ENCODE data around the gene HEXIM2.

HEXIM2 gene

DNA sequence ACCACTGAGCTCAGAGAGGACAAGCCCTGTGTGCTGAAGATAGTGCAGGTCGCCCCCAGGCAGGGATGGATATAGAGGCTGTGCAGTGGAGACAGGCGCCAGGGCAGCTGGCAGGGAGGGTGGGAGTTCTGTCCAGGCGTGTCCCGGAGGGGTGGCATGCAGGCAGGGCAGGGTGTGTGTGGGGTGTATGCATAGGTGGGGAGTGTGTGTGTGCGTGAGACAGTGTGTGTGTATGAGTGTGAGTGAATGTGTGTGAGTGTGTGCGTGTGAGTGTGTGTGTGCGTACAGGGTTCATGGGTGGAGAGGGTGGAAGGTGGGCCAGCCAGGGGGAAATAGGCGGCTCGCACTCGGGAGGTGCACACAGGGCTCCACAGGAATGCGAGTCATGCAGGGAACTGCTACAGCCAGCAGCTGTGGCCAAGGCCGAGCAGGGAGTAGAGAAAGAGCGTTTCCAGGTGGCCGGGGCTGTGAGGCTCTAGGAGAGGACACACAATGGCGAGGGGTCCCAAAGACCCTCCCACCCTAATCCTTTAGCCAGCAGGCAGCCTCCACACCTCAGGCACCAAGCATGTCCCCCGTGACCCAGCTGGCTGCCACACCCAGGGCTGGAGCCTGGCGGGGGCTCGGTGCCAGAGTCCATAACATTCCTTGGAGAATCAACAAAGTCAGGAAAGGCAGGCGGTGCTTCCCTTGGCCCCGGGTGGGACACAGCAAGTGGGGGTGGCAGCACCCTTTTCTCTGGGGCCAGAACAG lies 34.0 kb upstream of the HEXIM2 start:
- DNase-seq (ENCODE audit: low read depth in 2 of 2) = no peak

DNA sequence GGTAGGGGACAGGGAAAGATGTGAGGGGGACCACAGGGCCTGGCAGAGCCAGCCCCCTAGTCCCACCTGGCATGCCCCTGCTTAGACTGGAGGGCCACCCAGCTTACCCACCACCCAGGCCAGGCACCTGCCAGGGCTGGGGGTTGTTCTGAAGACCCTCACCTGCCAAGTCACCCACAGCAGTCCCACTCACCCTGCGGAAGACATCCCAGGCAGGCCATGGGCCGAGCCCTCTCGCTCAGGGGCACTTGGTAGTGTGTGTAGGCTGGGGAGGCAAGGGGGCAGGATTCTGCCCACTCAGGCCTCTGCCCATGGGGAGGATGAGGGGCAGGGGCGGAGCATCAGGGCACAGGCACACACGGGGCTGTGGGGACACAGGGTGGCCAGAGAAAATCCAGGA lies 33.3 kb upstream of the HEXIM2 start:
- DNase-seq (ENCODE audit: low read depth in 2 of 2) = no peak

DNA sequence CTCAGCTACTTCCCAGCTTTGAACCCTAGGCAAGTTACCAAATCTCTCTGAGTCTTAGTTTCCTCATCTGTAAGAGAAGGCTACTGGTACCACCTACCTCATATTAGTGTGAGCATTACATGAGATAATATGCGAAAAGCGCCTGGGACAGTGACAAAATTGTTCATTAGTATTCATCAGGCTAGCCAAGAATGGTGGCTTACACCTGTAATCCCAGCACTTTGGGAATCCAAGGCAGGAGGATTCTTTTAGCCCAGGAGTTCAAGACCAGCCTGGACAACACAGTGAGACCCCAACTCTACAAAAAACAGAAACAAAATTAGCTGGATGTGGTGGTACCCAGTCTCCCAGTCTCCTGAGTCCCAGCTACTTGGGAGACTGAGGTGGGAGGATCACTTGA lies 32.7 kb upstream of the HEXIM2 start:
- DNase-seq (ENCODE audit: low read depth in 2 of 2) = no peak

DNA sequence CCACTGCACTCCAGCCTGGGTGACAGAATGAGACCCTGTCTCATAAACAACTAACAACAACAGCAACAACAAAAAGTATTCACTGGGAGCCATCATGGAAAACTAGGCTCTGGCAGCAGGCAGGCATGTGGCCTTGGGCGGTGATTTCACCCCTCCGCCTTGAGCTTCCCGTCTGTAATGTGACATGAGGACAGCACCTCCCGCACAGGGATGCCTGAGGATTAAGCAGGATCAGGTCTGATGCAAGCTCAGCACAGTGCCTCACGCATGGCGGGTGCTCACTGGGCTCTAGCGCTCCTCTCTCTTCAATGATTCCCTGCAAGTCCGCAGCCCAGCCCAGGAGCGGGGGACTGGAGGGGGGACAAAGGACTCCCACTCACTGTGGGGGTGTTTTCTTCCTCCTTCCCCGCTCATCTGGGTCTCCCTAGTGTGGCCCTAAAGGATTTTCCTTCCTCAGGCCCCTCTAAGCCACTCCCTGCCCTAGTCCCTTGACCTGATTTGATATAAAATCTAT lies 32.2 kb upstream of the HEXIM2 start:
- DNase-seq (ENCODE audit: low read depth in 2 of 2) = no peak

DNA sequence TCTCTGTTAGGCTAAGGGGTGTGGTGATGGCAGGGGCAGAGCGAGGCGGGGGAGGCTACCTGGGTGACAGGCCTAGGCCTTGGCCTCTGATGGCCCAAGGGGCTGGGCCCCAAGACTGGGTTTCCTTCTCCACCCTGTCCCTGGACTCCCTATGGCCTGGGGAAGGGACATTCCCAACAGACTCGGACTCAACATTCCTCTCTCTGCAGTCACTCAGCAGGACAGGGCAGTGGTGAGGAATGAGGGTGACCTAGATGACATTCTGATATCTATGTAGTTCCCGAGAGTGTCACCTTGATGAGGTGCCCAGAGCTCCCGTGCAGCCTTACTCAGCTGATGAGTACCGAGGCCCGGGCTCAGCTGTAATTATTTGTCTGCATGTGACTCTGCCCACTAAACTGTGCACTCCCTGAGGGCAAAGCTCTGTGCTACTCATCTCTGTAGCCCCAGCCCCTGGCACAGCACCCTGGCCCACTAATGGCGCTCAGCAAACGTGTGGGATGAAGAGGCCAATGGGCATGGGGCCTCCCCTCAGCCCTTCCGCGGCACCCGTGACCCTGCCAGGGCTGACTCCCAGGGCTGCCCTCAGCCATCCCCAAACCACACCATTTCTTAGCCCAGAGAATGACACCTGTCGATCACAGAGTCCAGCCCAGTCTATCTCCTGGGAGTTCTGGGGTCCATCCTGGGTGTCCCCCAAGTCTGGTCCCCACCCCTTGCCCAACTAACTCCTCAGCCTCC lies 31.6 kb upstream of the HEXIM2 start:
- no peak for DNase-seq (ENCODE audit: low read depth in 2 of 2)

DNA sequence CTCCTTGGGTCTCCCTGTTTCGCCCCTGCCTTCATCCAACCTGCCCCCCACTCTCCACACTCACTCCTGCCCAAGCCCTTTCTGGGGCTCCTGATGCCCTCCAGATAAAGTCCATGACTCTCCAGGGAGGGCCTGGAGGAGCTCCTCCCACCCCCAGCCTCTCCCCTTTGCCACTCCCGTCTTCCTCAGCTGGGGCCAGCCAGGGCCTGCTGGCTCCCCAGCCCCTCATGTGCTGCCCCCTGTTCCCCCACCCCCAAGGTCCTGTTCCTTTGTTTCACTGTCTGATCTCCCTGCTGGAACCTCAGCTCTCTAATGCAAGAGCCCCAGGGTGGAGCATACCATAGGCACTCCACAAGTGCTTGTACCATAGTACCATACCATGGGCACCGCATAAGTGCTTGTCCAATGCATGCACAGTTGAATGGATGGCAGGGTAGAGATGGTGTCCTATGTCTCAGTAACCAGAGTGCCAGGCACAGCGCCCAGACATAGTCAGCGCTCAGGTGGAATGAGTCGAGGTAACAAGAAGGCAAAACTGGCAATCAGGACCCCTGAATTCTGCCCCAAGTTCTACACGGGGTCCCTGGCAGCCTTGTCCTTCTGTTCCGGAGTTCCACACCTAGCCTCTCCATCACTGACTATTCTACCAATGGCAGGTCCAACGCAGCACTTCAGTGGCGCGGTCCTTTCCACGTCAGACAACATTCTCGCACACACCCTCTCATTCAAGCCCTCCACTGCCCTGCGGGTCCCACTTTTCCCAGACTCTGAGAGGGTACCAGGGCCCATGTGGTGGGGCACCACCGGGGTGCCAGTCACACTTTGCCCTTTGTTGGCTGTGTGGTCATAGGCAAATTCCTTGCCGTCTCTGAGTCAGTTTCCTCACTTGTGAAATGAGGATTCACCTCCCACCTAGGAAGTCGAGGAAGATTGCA lies 30.7 kb upstream of the HEXIM2 start:
- DNase-seq (ENCODE audit: low read depth in 2 of 2) = no peak

DNA sequence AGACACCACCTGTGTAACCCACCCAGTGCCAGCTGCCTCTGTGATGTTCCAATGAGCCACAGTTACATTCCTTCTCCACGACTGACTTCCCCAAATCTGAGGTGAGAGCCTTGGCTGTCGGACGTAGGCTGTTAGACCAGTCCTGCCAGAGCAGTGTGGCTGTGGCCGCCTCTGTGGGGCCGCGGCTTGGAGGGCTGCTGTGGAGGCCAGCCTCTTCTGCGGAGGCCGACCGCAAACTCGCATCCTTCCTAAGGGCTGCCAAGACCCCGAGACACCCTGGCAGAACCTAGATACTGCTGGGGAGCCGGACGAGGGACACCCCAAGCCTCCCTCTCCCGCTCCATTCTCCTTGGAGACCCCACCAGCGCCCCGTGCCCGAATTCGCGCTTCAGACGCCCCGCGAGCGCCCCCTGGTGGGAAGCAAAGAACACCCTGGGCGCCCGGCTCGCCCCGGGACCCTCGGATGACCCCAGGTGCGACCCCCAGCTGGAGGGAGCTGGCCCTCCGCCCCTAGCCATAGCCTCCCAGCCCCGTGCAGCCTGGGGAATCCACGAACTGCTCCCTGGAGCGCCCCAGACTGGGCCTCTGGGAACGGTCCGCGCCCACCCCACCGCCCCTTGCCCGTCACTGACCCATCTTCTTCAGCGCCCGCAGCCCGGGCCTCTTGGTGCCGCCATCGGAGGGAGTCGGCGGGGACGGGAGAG lies 29.9 kb upstream of the HEXIM2 start:
- peak; percentile 29 to 55 for DNase-seq (ENCODE audit: low read depth in 2 of 2)

DNA sequence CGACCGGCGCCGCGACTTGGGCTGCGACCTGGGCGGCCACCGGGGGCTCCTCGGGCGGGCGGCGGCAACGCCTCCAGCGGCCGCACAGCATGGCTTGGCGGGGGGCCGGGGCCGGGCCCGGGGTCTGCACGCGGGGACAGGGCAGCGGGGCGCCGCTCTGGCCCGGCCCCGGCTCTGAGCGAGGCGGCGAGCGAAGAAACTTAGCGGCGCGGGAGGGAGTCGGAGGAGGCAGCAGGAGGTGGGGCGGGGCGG lies 29.4 kb upstream of the HEXIM2 start, which contains the start of gene PLCD3:
TSS of gene PLCD3 (minus strand) at position 196 of the 252 bp plus-strand sequence. CDS start at position 91, 105 bp downstream.
- peak in 1 of 2 donors; percentile 66 for DNase-seq (ENCODE audit: low read depth in 2 of 2)

DNA sequence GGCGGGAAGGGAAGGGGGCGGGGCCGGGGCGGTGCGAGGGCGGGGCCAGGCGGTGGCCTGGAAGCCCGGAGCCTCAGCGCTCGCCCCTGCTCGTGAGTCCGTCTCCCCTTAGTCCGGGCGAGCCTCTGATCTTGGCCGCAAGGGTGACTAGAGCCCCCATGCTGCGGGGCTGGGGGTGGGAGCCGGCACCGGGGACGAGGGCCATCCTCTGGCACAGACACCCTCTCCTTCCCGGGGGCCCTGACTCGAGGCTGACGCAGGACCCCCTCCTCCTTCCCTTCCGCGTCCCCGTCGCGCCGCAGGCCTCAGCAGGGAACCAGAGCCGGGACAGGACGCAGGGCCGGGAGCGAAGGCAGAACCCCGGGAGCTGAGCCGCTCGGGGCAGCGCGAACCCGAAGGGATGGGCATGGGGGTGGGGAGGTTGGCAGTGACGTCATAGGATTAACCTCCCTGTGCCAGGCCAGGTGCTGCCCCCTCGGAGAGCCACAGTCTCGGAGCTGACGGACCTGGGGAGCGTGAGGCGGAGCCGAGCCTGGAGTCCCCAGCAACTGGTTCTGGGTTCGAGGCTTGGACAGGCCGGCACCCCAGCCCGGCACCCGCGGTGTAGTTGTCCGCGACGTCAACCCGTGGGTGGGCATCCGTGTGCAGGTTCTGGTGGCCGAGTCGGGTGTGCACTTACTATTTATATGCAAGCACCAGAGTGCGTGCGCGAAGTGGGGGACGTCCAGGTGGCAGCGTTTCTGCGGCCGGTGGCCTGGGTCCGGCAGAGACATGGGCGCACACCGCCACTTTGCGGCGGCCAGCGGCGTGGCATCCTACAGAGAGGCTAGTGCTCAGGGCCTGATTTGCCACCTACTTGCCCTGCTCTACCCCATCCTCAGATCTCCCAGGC lies 28.9 kb upstream of the HEXIM2 start:
- peak; percentile 18 to 71 for DNase-seq (ENCODE audit: low read depth in 2 of 2)

DNA sequence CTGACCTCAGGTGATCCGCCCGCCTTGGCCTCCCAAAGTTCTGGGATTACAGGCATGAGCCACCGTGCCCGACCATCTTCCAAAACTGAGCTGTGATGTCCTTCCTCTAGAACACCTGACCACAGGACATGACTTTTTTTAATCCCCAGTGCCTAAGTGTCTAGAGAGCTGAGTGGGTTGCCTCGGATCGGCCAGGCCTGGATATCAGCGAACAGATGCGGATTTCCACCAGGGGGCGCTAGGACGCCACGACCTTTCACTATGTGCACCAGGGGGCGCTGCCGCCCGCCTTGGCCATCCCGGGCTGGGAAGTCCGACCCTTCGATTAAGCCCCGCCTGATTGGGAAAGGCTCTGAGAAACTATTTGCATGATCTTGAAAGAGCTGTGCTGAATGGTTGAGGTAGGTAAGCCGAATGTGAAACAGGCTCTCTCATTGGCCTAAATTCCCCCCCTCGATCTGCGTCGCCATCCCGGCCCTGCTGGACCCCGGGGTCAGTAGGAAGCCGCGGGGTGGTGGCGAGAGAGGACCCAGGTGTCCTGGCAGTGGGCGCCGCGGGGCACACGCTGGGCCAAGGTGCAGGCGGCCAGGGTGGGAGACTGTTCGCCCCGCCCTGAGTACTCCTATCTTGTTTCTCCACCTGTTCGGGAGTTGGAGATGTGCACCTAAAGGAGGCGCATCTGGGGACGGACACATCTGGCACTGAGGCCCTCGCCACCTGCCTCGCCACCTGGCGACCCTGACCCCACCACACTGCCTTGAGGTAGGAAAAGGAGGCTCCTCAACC lies 26.3 kb upstream of the HEXIM2 start, which contains the start of gene ACBD4:
TSS of gene ACBD4 (plus strand) at position 496 of the 786 bp plus-strand sequence. CDS start 458 bp downstream, outside the sequence.
- DNase-seq (ENCODE audit: low read depth in 2 of 2) = peak; percentile 96 to 99

DNA sequence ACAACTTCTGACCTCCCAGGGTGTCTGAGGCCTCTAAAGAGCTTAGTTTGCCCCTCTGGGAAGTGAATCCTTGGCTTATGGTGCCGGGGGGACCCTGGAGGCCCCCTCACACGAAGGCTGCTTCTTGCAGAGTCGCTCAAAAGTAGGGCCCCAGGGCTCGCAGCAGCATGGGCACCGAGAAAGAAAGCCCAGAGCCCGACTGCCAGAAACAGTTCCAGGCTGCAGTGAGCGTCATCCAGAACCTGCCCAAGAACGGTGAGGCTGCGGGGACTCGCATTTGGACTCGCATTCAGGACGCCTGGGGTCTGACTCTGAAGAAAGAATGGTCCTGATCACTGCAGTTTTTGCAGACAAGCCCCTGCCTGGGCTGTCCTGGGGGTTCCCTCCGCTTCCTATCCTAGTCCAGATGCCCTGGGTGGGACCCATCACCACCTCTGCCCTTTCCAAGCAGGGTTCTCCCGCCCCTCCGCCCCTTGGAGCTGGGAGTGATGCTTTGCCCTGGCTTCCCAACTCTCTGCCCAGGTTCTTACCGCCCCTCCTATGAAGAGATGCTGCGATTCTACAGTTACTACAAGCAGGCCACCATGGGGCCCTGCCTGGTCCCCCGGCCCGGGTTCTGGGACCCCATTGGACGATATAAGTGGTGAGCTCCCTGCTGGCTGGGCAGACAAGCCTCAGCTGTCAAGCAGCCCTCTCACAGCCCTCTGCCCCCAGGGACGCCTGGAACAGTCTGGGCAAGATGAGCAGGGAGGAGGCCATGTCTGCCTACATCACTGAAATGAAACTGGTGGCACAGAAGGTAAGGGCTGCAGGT lies 25.5 kb upstream of the HEXIM2 start:
- no peak for DNase-seq (ENCODE audit: low read depth in 2 of 2)

DNA sequence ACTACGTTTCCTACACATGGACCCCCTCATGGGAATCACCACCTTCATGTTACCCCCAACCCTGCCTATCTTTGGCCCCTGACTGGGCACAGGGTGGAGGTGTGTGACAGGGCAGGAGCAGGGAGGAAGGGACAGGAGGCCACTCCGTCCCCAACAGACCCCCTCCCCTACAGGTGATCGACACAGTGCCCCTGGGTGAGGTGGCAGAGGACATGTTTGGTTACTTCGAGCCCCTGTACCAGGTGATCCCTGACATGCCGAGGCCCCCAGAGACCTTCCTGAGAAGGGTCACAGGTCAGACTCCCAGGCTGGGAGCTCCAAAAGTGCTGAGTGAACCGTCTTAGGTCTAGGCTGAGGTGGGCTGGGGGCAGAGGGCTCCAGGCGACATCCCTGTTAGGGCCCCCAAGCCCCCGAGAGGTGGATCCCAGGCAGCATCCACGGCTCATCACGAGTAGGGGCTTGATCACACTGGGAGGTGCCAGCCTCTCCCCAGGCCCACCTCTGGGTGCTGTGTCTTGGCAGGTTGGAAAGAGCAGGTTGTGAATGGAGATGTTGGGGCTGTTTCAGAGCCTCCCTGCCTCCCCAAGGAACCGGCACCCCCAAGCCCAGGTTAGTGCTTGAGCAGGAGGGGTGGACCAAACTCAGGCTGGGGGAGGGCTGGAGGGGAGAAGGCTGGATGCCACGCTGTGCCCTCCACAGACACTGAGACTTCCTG lies 24.7 kb upstream of the HEXIM2 start:
- no peak for DNase-seq (ENCODE audit: low read depth in 2 of 2)

DNA sequence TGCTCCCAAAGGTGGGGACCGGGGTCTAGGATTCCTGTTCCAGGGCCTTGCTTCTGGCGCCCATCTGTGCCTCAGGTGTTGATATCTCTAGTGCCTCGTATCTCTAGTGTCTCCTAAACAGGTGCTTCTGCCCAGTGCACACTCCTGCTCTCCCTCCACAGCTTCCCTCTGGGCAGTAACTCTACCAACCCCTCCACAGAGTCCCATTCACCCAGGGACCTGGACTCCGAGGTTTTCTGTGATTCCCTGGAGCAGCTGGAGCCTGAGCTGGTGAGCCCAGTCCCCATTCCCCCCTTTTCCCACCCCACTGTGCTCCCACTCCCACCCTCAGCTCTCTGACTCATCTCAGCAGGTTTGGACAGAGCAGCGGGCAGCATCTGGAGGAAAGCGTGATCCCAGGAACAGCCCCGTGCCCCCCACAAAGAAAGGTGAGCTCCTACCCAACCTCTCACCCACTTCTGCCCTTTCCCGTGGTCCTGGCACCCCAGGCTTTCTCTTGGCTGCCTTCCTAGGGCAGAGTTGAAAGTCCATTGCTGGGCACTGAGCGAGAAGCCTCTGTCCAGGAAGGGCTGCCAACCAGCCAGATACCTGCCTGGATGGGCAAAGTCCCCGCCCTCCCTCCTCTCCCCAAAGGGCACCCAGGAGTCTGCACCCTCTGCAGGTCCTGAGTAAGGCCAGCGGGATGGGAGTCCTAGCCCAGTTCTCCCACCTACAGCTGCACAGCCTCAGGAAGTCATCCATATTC lies 23.9 kb upstream of the HEXIM2 start:
- DNase-seq (ENCODE audit: low read depth in 2 of 2) = no peak

DNA sequence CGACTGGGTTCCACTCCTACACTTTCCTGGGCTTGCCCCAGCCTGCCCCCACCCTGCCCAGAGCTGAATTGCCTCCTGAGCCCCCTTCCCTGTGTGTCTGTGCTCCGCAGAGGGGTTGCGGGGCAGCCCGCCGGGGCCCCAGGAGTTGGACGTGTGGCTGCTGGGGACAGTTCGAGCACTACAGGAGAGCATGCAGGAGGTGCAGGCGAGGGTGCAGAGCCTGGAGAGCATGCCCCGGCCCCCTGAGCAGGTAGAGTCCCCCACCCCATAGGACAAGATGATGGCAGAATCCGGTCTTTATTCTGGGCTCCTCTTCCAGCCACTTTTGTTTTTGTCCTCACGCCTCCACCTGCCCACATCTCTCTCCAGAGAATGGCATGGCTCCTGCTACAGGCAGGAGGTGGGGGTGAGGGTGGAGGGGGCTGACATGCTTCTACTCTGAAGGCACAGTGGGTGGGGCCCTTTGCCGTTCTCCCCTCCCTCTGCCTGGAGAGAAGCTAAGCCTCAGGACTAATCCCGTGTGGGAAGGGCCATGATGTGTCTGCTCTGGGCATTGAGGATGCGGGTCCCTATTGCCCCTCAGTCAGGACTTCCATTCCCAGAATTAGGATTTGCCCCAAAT lies 22.7 kb upstream of the HEXIM2 start:
- no peak for DNase-seq (ENCODE audit: low read depth in 2 of 2)

DNA sequence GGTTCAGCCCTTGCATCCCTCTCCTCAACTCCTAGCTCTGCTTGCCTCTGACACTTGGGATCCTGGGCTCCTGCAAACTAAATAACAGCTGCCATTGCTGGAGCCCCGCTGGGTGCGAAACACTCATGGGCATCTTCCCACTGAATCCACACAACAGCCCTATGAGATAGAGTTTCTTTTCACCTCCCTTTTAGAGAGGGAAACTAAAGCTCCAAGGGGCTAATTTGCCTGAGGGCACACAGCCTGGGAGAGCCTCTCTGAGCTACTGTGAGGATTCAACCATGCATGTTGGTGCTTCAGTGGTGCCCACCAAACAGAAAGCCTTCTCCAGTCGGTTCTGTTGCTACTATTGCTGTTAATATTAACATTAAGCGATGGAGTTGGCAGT lies 22.1 kb upstream of the HEXIM2 start:
- DNase-seq (ENCODE audit: low read depth in 2 of 2) = no peak

DNA sequence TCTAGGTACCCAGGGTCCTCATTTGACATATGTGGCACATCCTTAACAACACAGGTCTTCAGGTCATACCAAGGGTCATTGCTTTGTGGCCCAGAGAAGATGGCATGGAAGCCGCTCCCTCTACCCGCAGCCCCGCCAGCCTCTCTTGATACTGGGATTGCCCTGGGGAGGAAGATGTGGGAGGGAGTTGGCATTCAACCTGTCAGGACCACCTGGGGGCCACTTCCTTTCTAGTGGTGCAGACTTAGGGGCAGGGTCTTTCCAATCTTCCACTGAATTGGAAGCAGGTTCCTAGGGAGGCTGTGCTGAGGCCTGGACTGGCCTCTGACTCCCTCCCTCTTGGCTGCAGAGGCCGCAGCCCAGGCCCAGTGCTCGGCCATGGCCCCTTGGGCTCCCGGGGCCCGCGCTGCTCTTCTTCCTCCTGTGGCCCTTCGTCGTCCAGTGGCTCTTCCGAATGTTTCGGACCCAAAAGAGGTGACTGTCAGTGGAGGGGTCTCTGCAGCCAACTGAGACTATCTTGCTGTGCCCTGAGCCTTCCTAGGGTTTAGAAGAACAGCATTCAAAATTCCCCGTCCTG lies 18.5 kb upstream of the HEXIM2 start:
- DNase-seq (ENCODE audit: low read depth in 2 of 2) = no peak

Data from stimulated activated CD4-positive, alpha-beta T cell treated with anti-CD3 and anti-CD28 coated beads, Interleukin-1b, Interleukin-23, amount 100 ng/mL, for 4 hours (primary cell).